GM11168 (cell line): ENCODE measurements around the gene EBF3.

Experiments used
- in situ Hi-C: fragments of 300-500 bp; cut with MboI; formaldehyde crosslinking; loops from one replicate; pipeline ENCODE4 v1.12.0; 2022; ENCODE audit warnings: low sequenced_read_pairs; ENCODE audit not compliant: unreplicated experiment

Gene EBF3

DNA sequence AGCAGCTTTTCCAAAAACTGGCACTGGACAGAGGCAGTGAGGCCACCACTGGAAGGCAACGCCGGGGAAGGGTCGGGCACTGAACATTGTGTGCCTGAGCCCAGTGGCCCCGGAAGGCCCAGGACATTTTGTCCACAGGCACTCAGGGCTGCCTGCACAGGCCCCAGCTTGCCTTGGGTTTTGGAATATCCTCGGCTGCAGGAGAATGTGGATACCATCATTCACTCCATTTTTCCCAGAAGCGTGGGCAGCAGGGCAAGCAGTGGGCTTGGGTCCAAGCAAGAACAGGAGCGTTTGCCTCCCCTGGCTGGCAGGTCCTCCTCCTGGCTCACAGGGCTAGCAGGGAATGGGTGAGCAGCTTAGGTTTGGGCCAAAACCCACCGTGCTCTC is 147.4 kb downstream of the EBF3 start:
- in situ Hi-C loops, result no loop called here

- in situ Hi-C loops, result no loop called here
These were observed 148.0 kb downstream of the EBF3 start for GRCh38 chr10:129815898-129816655.

DNA sequence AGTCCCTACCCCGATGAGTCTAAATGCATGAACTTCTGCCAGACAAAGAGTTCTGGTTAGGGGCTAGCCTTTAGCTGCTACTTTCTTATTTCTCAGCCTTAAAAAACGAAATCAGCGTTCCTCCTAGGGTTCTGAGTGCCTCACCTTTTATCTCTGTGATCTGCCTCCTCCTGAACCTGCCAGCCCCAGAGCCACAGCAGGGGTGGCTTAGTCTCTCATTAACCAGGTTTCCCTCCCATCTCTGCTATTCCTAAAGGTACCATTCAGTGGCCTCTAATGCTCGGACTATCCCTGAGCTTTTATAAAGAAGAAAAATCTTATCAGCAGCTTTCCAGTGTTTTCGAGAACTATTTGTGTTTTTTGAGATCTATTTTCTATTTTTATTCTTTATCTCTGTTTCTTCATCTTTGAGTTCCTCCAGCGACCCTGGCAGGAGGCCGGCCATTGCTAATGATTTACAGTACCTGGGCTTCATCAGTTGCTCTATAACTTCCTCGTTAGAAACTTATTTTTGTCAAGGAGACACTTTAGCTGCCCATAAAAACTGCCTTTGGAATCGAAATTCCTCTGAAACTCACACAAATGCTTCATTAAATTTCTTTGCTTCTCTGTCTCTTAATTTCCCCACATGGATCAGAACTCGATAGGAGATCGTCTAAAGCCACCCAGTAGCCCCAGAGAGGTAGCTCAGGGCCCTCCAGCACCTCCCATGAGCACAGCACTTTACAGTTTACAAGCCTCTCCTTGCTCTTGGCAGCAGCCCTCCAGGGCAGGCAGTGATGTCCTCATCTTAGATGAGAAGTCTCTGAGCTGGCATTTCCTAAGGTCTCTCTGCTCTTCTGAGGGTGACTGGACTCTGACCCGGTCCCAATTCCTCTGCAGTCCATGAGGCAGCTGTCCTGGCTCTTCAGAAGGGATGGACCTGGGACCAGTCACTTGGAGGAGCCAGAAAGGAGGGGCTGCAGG is 149.1 kb downstream of the EBF3 start:
- in situ Hi-C loops, result no loop called here

DNA sequence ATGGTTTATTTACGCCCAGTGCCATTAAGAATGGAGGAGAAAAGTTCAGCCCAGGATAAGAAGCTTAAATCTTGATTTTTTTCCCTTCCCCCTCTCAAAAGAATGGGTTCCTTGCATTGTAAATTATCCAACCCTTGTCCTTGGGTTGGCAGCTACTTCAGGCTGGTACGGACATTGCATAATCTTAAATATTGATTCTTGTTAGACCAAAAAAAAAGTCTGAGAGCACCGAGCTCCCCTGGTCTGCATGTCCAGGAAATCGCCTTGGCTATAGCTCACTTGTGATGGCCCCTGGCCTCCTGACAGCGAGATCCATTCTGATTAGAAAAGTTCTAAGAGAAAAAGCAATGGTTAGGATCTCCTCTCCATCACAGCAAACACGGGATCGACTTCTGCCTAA is 151.7 kb downstream of the EBF3 start:
- in situ Hi-C loops, result no loop called here

GRCh38 chr10:129811208-129811607 is 152.9 kb downstream of the EBF3 start:
- in situ Hi-C loops, result no loop called here

GRCh38 chr10:129809841-129810240 is 154.2 kb downstream of the EBF3 start:
- in situ Hi-C loops, result no loop called here

DNA sequence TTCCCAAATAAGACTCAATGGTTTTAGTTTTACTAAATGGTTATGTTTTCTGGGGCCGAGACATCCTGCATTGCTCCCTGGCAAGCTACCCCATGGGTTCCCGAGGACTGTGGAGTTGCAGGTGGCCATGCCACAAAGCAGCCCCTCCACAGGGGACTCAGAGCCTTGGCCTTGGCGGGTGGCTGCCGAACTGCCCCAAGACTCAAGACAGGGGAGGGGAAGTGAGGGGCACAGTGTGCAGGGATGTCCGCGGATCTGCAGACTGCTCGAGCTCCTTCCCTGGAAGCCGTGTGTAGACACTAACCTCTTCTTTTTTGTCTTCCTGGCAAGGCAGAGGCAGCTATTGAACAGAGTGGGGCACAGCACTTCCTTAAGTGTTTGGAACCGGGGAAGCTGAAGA is 154.6 kb downstream of the EBF3 start:
- in situ Hi-C loops, result no loop called here

DNA sequence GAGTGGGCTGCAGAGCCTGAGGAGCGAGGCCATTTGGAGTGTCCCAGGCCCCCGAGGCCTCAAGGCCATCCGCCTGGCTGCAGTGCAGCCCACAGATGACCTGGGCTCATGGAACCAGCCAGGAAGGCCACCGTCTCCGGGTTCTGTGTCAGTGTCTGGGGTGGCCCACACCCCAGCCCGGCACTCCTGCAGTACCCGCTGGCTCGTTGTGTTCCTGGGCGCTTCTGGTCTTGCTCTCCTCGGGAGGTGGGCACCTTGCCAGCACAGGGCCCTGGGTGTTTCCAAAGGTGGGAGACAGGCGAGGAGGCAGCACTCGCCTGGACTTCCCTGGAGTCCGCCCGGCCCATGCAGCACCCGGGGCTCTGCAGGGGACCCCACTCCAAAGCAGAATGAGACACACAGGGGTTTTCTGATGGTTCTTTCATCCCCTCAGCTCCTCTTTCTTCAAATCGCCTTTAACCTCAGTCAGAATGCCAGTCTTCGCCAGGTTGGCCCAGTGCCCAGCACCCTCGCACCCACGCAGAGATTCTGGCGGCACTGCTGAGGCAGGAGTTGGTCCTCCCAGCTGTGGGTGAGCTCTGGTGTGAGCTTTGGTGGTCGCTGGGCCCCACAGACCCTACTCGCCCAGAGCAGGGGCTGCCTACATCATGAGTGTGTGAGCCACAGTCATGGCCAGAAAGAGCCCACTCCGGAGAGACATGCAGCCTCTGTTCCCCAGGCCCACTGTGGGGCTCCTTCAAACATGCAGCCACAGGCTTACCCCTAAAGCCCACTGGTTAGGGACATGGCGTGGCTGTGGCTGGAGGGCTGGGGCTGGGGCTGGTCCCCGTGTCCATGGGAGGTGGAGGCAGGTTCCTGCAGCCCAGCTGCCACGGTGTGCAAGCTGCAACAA is 155.7 kb downstream of the EBF3 start:
- in situ Hi-C loops, result no loop called here

- in situ Hi-C loops, result no loop called here
These were observed 156.9 kb downstream of the EBF3 start for GRCh38 chr10:129807211-129807610.

DNA sequence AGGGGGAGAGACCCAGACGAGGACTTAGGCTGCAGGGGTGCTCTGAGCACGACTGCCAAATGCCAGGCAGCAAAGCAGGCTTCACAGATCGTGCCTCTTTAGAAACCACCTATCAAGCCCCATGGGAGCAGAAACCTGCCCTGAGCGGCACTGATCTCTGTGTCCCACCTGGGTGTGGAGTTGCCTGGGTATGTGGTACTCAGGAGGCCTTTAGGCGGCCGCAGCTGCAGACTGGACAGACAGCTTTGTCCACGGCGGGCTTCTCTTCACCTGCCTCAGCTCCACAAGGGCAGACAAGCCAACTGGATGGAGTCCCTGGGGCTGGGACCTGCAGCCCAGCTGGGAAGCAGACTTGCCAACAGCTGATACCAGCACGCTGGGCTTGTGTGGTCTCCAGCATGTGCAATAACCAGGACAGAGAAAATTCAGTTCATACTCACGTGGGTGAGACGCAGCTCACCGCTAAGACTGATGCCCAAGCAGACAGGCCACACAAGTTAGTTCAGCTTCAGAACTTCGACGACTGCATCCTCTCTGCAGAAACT is 163.2 kb downstream of the EBF3 start:
- in situ Hi-C loops, result no loop called here

GRCh38 chr10:129799942-129800341 is 164.1 kb downstream of the EBF3 start:
- in situ Hi-C loops, result no loop called here

- in situ Hi-C loops, result no loop called here
These were observed 167.2 kb downstream of the EBF3 start for GRCh38 chr10:129796710-129797420.

- in situ Hi-C loops, result no loop called here
These were observed 170.1 kb downstream of the EBF3 start for GRCh38 chr10:129793996-129794395.

- in situ Hi-C loops, result no loop called here
These were observed 170.6 kb downstream of the EBF3 start for GRCh38 chr10:129793479-129793878.

DNA sequence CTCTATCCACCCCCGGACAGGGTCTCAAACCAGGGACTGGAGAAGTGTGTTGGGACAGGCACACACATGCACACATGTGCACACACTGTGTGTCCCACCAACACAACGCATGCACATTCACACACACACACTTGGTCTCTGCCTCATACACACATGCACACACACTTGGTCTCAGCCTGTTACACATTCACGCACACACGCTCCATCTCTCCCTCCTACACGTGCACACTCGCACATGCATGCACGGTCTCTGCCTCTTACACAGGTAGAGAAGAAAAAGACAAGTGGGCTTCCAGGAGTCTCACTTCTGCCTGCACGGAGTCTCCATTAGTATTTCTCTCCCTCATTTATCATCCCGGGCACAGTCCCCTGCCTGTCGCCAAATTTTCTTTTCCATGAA is 171.2 kb downstream of the EBF3 start:
- in situ Hi-C loops, result no loop called here

DNA sequence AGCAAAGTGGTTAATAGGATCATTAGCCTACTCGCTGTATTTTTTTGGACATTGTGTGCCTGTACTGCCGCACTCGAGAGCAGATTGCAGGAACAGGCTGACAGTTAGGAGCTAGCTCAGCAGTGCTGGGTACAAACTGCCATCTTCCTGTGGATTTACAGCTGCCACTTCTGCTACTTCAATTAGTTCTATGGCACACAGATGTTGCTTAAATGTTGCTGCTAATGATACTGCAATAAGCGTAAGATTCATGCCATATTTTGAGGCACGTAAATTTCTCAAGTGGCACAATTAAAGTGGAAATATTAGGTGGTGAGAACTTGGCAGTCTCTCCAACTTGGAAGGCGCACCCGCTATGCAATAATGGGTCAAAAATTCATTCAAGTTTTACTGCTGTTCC is 171.9 kb downstream of the EBF3 start:
- in situ Hi-C loops, result no loop called here

DNA sequence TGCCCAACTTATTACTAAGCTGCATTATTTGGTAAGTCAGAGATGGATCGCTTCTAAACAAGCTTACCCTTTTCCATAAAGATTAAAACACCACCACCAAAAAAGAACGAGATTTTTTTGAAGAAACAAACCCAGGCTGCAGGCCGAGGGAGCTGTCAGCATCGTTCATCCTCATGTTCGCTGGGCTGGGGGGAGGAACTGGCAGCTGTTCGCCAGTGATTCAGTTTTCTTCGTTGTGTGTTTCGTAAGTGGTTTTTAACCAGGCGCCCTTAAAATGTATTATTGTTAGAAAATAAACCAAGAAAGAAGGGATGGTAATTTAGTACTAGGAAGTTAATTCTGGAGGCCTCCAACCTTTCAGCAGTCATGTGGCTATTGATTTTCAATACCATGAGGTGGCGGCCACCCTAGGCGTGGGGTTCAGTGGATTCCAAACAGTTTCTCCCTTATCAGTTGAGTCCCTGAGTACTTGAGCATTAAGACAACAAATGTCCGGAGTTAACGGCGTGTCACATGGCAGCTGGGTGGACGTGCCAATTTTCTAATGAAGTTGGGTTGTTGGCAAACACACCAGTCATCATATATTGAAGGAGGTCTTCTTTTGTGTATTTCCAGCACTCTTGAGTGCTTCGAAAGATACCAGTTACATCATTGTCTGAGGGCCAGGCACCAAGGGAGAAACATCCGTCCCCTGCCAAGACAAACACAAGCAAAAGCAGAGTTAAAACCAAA is 173.2 kb downstream of the EBF3 start:
- in situ Hi-C loops, result no loop called here

DNA sequence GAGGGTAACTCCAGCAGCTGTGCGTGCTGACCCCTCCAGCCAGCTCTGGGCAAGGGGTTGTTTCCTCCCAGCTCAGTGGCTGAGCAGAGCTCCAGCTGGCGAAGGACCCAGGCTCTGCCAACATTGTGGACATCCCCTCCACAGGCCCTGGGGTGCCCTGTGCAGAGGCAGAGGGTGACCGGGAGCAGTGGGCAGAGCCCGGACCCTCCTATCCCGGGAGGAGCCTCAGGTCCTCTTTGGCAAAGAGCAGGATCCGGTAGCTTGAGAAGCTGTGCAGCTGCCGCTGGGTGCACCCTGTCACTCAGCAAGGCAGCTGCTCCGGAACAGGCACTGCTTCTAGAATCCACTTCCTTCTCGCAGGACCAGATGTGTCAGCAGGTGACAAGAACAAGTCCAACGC is 175.9 kb downstream of the EBF3 start:
- in situ Hi-C loops, result no loop called here

DNA sequence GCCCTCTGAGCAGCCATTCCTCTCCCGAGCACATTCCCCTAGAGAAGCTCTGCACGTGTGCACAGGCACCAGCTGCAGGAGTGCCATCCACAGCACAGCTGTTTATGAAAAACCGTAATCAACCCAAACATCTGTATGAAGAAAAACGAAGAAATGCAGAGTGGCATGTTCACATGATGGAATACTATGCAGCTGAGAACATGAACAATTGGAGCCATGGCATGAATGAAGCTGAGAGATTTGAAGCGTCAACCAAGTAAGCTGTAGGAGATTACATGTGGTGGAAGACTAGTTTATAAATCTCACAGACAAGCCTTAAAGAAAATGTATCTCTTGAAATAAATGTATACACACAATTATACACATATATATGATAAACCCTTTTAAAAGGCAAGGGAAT is 176.5 kb downstream of the EBF3 start:
- in situ Hi-C loops, result no loop called here
